Subcutaneous adipose tissue (tissue), 4 donors: ENCODE results near the gene TST. TPM values are rescaled to one million over a fixed set of nuclear protein-coding genes. Genes with fewer than 3 reads are reported as not detected.

Experiments used
- CTCF ChIP-seq: fragments of 450-650 bp; IDR thresholded peaks from one replicate; pipeline ENCODE4 v1.5.1; 2016; ENCODE audit warnings: low read depth, mild to moderate bottlenecking, control low read depth, antibody characterized with exemption, moderate library complexity
- total RNA-seq, 4 donors: library from RNA; depleted of rRNA; stranded (reverse); fragments of >200 nt; gene quantifications; one replicate each; pipeline ENCODE4 v1.1.0, GENCODE V29; 2016

The TST gene
- total RNA-seq, 4 donors from 2014 or later = 54.7 to 141 (median 70.5) TPM

GRCh38 chr22:37037669-37038068, 18.4 kb upstream of the TST start:
- TF ChIP-seq CTCF = no peak

GRCh38 chr22:37036655-37037377, 17.6 kb upstream of the TST start:
- TF ChIP-seq CTCF = no peak

- no peak for TF ChIP-seq CTCF
Observed at GRCh38 chr22:37033605-37034430, 14.6 kb upstream of the TST start.

GRCh38 chr22:37032535-37033460, 13.6 kb upstream of the TST start:
- no peak for TF ChIP-seq CTCF

GRCh38 chr22:37032134-37032534, 12.9 kb upstream of the TST start:
- TF ChIP-seq CTCF = no peak

- TF ChIP-seq CTCF = no peak
Observed at GRCh38 chr22:37030560-37031281, 11.5 kb upstream of the TST start.
